AG04450 (cell line): Measurements from ENCODE around the gene TTYH3. TPM values are rescaled to one million over a fixed set of nuclear protein-coding genes. Genes with fewer than 3 reads are reported as not detected.

ENCODE experiments used
- CTCF ChIA-PET: fragments of 300-600, 350-600 bp; formaldehyde crosslinking; extraction: SDS; loops from one replicate; lab custom pipeline; 2022; ENCODE audit warnings: antibody characterized with exemption, inconsistent platforms; lab: Charles Lee
- POLR2A ChIA-PET: fragments of 350-600 bp; formaldehyde crosslinking; extraction: SDS; loops from one replicate; lab custom pipeline; 2021; ENCODE audit warnings: antibody characterized with exemption, inconsistent platforms; lab: Yijun Ruan, JAX
- DNase-seq: peaks from one replicate; pipeline ENCODE4 v3.0.0-alpha.2; 2011; ENCODE audit warnings: low read depth, low spot score
- H3K27ac ChIP-seq: one replicate; pipeline ENCODE4 v1.5.1; 2012; ENCODE audit warnings: low read depth, low read length, control low read depth
- H3K27me3 ChIP-seq: one replicate; pipeline ENCODE4 v1.6.0; 2012; ENCODE audit warnings: low read length; ENCODE audit not compliant: control insufficient read depth, insufficient read depth
- H3K4me3 ChIP-seq: 2 replicates; pipeline ENCODE4 v1.5.1; 2011; ENCODE audit warnings: mild to moderate bottlenecking, low read depth, low read length, control low read depth
- H3K9me3 ChIP-seq: 2 replicates; pipeline ENCODE4 v1.5.1; 2012; ENCODE audit warnings: low read length; ENCODE audit not compliant: control insufficient read depth, insufficient read depth
- CTCF ChIP-seq: IDR thresholded peaks from 2 replicates; pipeline ENCODE4 v1.5.1; 2011; ENCODE audit warnings: low read depth, low read length, control low read depth, inconsistent platforms
- polyA plus RNA-seq: library from polyadenylated mRNA; depleted of rRNA; stranded (reverse); fragments of >200 nt; gene quantifications from 2 replicates; pipeline ENCODE4 v1.2.3, GENCODE V29; 2011

The TTYH3 gene
- polyA plus RNA-seq, 1 experiment = 30.8 TPM

- H3K27me3 ChIP-seq = peaks cover 3% of the 10 kb centered on the region
- H3K27ac ChIP-seq = no peak overlapping the region
- H3K9me3 ChIP-seq = no peaks in the 10 kb centered on the region; the same call in 1 of the 2 replicates
- no peak for TF ChIP-seq CTCF
- DNase-seq = no peak
- no peak overlapping the region for H3K4me3 ChIP-seq
- ChIA-PET CTCF (interaction anchor here (1.9 kb wide), 1 partner anchor 32 kb away, joined by 6 read pairs; no protein-coding TSS in a partner anchor), POLR2A (no interaction called here)
Measured at GRCh38 chr7:2702594-2702957, 70.8 kb downstream of the TTYH3 start.

- DNase-seq = no peak
- ChIA-PET CTCF (no interaction called here), POLR2A (no interaction called here)
- Histone ChIP-seq H3K4me3 (no peak overlapping the region), H3K27me3 (no peaks in the 10 kb centered on the region), H3K27ac (no peak overlapping the region), H3K9me3 (peaks cover 1% of the 10 kb centered on the region)
- TF ChIP-seq CTCF = no peak
Measured at GRCh38 chr7:2705371-2706096, 73.7 kb downstream of the TTYH3 start.

GRCh38 chr7:2706685-2707126 is 74.9 kb downstream of the TTYH3 start:
- TF ChIP-seq CTCF = no peak
- Histone ChIP-seq H3K27me3 (no peaks in the 10 kb centered on the region), H3K27ac (no peak overlapping the region), H3K4me3 (no peak overlapping the region), H3K9me3 (peaks cover 9% of the 10 kb centered on the region)
- no peak for DNase-seq
- ChIA-PET POLR2A (no interaction called here), CTCF (no interaction called here)

- DNase-seq = no peak
- TF ChIP-seq CTCF = no peak
- Histone ChIP-seq H3K4me3 (no peak overlapping the region), H3K27me3 (no peaks in the 10 kb centered on the region), H3K27ac (no peak overlapping the region), H3K9me3 (peaks cover 9% of the 10 kb centered on the region)
- ChIA-PET CTCF (interaction anchor here (0.6 to 0.7 kb wide), 2 partner anchors 8 to 141 kb away, joined by 4 read pairs; no protein-coding TSS in a partner anchor), POLR2A (interaction anchor here (0.7 kb wide), 1 partner anchor 39 kb away, joined by 10 read pairs; no protein-coding TSS in a partner anchor)
Measured at GRCh38 chr7:2707481-2707880, 75.7 kb downstream of the TTYH3 start.

GRCh38 chr7:2708041-2708440 is 76.3 kb downstream of the TTYH3 start:
- Histone ChIP-seq H3K9me3 (peaks cover 9% of the 10 kb centered on the region), H3K4me3 (no peak overlapping the region), H3K27ac (no peak overlapping the region), H3K27me3 (no peaks in the 10 kb centered on the region)
- TF ChIP-seq CTCF = no peak
- DNase-seq = no peak
- ChIA-PET CTCF (interaction anchor here (0.6 to 0.7 kb wide), 2 partner anchors 8 to 137 kb away, joined by 4 read pairs; no protein-coding TSS in a partner anchor), POLR2A (no interaction called here)
